Measurements from ENCODE around the gene EPG5.
"Not testable (repeated sequence)": the region's sequence is repeated elsewhere in the genome, so short reads cannot be mapped to it uniquely, and the experiment has no call there.

The EPG5 gene

DNA sequence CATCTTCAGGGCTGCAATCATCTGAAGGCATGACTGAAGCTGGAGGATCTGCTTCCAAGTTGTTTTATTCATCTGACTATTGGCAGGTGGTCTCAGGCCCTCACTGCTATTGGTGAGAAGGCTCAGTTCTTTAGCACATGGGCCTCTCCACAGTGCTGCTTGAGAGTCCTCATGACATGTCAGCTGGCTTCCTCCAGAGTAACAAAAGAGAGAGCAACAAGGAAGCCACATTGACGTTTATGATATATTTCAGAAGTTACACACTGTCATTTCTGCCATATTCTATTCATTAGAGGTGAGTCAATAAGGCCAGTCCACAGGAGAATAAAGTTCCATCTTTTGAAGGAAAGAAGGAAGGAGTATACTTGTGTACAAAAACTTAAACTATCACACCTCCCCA lies 149.6 kb downstream of the EPG5 start:
- DNase-seq (ENCODE audit: low read depth): no peak
- H3K4me3 ChIP-seq (ENCODE audit: low read depth, low read length): no peak overlapping the region
- TF ChIP-seq, protein P1, sequence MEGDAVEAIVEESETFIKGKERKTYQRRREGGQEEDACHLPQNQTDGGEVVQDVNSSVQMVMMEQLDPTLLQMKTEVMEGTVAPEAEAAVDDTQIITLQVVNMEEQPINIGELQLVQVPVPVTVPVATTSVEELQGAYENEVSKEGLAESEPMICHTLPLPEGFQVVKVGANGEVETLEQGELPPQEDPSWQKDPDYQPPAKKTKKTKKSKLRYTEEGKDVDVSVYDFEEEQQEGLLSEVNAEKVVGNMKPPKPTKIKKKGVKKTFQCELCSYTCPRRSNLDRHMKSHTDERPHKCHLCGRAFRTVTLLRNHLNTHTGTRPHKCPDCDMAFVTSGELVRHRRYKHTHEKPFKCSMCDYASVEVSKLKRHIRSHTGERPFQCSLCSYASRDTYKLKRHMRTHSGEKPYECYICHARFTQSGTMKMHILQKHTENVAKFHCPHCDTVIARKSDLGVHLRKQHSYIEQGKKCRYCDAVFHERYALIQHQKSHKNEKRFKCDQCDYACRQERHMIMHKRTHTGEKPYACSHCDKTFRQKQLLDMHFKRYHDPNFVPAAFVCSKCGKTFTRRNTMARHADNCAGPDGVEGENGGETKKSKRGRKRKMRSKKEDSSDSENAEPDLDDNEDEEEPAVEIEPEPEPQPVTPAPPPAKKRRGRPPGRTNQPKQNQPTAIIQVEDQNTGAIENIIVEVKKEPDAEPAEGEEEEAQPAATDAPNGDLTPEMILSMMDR (IDR thresholded peaks at IDR 0.05; ENCODE audit: low read depth, low read length, missing control alignments): no peak

DNA sequence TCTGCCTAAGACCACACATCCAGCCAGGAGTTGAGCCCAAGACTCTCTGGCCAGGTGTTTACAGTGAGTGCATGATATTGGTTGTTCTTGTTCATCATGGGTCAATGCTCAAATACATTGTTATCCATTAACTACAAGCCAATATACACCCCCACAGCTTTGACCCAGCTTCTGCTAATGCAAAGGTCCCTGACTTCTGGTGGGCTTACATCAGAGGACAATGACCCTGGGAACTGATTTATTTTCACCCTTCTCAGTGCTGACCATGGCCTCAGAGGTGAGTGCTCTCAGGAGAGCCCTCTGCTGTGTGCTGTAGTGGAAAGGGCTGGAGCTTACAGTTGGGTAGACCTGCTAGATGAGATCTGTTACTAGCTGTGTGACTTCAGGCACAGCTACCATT lies 152.4 kb downstream of the EPG5 start:
- DNase-seq (ENCODE audit: low read depth); H3K4me3 ChIP-seq (ENCODE audit: low read depth, low read length): not testable (repeated sequence)

DNA sequence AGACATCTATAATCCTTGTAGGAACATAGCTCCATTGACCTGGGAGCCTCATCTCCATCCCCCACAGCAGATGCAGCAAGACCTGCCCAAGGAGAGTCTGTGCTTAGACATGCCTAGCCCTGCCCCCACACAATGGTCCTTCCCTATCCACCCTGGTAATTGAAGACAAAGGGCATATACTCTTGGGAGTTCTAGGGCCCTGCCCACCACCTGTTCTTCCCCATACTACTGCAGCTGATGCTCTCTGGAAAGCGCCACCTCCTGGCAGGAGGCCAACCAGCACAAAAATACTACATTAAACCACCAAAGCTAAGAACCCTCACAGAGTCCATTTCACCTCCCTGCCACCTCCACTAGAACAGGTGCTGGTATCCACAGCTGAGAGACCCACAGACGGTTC lies 160.0 kb downstream of the EPG5 start:
- TF ChIP-seq, protein P1 (IDR thresholded peaks at IDR 0.05; ENCODE audit: low read depth, low read length, missing control alignments): peak; percentile 44
- DNase-seq (ENCODE audit: low read depth); H3K4me3 ChIP-seq (ENCODE audit: low read depth, low read length): not testable (repeated sequence)

DNA sequence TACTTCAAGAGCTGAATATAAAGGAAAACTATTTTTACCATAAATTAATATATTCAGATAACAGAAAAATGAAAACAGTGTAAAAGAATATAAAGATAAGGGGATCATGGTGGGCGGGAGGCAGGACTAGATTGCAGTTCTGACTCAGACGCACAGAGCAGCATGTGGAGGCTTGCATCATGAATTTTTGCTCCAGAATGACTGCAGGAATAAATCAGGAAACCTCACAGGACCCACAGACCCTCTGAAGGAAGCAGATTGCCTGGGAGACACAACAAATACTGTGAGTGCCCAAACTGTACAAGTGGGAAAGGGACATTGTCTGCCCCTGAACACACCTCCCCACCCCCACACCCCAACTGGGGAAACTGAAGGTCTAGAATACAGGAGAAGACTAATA lies 160.9 kb downstream of the EPG5 start:
- TF ChIP-seq, protein P1 (IDR thresholded peaks at IDR 0.05; ENCODE audit: low read depth, low read length, missing control alignments): no peak
- no peak overlapping the region for H3K4me3 ChIP-seq (ENCODE audit: low read depth, low read length)
- DNase-seq (ENCODE audit: low read depth): no peak

DNA sequence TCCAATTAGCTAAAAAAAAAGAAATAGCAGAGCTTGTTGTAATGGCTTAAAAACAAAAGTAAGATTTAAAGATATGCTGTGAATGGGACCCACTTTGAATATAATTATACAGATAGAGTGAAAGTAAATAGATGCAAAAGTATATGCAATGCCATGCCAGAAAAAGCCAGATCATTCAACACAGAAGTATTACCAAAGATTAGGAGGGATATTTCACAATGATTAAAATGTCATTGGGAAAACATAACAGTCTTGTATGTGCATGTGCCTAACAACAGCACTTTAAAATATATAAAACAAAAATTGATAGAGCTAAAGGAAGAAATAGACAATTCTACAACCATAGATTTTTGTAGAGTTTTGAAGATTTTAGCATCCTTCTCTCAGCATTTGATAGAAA lies 161.6 kb downstream of the EPG5 start:
- TF ChIP-seq, protein P1 (IDR thresholded peaks at IDR 0.05; ENCODE audit: low read depth, low read length, missing control alignments): no peak
- H3K4me3 ChIP-seq (ENCODE audit: low read depth, low read length): no peak overlapping the region
- no peak for DNase-seq (ENCODE audit: low read depth)

DNA sequence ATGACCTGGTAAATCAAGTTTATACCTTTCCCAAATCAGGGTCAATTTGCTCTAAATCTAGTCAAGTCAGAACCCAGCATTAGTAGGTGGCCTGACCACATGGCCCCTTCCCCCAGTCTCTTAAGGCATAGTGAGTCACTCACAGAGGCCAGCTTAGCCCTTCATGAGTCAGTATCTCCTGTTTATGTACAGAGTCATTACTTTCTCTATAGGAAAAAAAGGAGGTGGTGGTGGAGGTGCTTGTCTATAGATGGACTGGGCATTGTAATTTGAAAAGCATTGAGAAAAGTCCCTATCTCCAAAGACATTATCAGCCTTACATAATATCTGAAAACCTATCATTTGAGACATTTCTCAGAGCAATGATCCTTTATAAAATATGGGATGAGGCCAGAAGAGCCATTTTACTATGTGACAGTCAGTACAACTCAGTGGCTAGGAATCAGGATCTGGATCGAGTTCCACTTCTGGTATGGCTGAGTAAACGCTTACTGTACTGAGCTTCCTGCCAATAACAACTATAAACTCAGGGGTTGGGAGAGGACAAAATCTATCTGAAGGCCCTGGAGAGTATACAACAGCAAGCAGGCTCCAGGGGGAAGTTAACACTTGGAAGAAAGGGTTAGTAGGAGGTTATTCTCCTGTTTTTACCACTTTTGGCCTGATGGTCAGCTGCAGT lies 164.2 kb downstream of the EPG5 start:
- no peak for DNase-seq (ENCODE audit: low read depth)
- H3K4me3 ChIP-seq (ENCODE audit: low read depth, low read length): no peak overlapping the region
- TF ChIP-seq, protein P1 (IDR thresholded peaks at IDR 0.05; ENCODE audit: low read depth, low read length, missing control alignments): no peak

DNA sequence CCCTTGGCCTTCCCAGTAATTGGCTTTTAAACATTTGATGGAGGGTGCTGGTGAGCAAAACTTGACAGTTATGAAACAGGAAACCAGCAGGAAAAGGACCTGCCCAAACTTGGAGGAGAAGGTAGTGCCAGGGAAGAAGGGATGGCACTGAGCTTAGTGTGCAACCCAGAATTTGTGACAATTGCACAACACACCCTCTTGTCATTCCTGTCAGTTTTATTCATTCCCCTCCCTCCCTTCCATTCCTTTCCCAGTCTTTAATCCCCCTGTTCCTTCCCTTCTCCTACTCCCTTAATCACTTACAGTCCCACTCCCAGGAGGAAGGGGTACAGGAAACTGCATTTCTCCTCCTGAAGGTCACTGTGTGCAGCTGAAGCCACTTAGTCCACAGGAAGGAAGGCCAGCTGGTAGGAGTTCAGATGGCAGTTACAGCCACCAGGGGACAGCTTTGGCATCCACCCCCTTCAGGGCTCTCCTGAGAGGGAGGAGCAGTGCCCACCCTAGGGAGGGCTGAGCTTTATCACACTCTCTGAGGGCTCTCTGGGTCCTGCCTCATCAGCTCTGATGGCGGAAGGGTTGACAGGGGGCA lies 165.6 kb downstream of the EPG5 start:
- DNase-seq (ENCODE audit: low read depth): no peak
- TF ChIP-seq, protein P1 (IDR thresholded peaks at IDR 0.05; ENCODE audit: low read depth, low read length, missing control alignments): no peak
- no peak overlapping the region for H3K4me3 ChIP-seq (ENCODE audit: low read depth, low read length)

Measured in GM12864 (cell line).